HepG2 (cell line): ENCODE data around the gene SKI. TPM values are rescaled to one million over a fixed set of nuclear protein-coding genes. Genes with fewer than 3 reads are reported as not detected.

ENCODE experiments used
- ARID4A ChIP-seq: sonication (generic); formaldehyde crosslinking; IDR thresholded peaks from 2 replicates; pipeline ENCODE4 v1.5.0; 2020; ENCODE audit warnings: mild to moderate bottlenecking, missing genetic modification reagents, borderline replicate concordance
- DR1 ChIP-seq: sonication (generic); formaldehyde crosslinking; IDR thresholded peaks from 2 replicates; pipeline ENCODE4 v1.8.0; 2021; ENCODE audit warnings: mild to moderate bottlenecking, missing genetic modification reagents, inconsistent platforms
- FIP1L1 ChIP-seq: fragments of 200-400 bp; formaldehyde crosslinking; IDR thresholded peaks from 2 replicates; pipeline ENCODE4 v1.6.1; 2018; ENCODE audit warnings: low read depth, mild to moderate bottlenecking, low read length, moderate library complexity, borderline replicate concordance; ENCODE audit not compliant: insufficient read depth
- HMG20A ChIP-seq: IDR thresholded peaks from 2 replicates; pipeline ENCODE4 v1.6.1; 2016; ENCODE audit warnings: borderline replicate concordance
- HMGXB4 ChIP-seq, 2 experiments: sonication (generic) in 1 of 2; formaldehyde crosslinking in 1 of 2; IDR thresholded peaks; 2 replicates each; pipeline versions ENCODE4 v1.4.0 to v1.6.1; 2018 to 2020; ENCODE audit warnings: missing genetic modification reagents in 2 of 2, borderline replicate concordance in 1 of 2, low read depth in 1 of 2, mild to moderate bottlenecking in 1 of 2, missing biosample characterization in 1 of 2
- MTA1 ChIP-seq: sonication (generic); formaldehyde crosslinking; IDR thresholded peaks from 2 replicates; pipeline ENCODE4 v1.4.0; 2020; ENCODE audit warnings: missing genetic modification reagents, mild to moderate bottlenecking, borderline replicate concordance
- NBN ChIP-seq: fragments of 450-650 bp; conservative IDR thresholded peaks from 2 replicates; pipeline ENCODE4 v1.6.1; 2017
- RFX5 ChIP-seq: IDR thresholded peaks from 2 replicates; pipeline ENCODE4 v1.6.1; 2011; ENCODE audit warnings: low read depth, low read length, improper control_type of control experiment
- SP2 ChIP-seq: sonication (generic); formaldehyde crosslinking; IDR thresholded peaks from 2 replicates; pipeline ENCODE4 v1.5.1; 2020; ENCODE audit warnings: mild to moderate bottlenecking, missing genetic modification reagents
- SP4 ChIP-seq: sonication (generic); formaldehyde crosslinking; IDR thresholded peaks from 2 replicates; pipeline ENCODE4 v1.8.1; 2023; ENCODE audit warnings: mild to moderate bottlenecking, missing genetic modification reagents
- TBX3 ChIP-seq: fragments of 450-650 bp; IDR thresholded peaks from 2 replicates; pipeline ENCODE4 v1.6.1; 2017; ENCODE audit warnings: antibody characterized with exemption, mild to moderate bottlenecking, inconsistent platforms, borderline replicate concordance
- TCF7 ChIP-seq: sonication (generic); IDR thresholded peaks from 2 replicates; pipeline ENCODE4 v1.6.1; 2016; ENCODE audit warnings: antibody characterized with exemption, low read depth
- TIGD3 ChIP-seq: sonication (generic); formaldehyde crosslinking; IDR thresholded peaks from 2 replicates; pipeline ENCODE4 v1.5.1; 2020; ENCODE audit warnings: mild to moderate bottlenecking, missing genetic modification reagents, borderline replicate concordance
- ZBTB20 ChIP-seq: sonication (generic); formaldehyde crosslinking; IDR thresholded peaks from 2 replicates; pipeline ENCODE4 v1.8.1; 2023; ENCODE audit warnings: missing genetic modification reagents, low read depth, mild to moderate bottlenecking, borderline replicate concordance
- ZNF30 ChIP-seq: sonication (generic); formaldehyde crosslinking; IDR thresholded peaks from 2 replicates; pipeline ENCODE4 v1.5.0; 2020; ENCODE audit warnings: mild to moderate bottlenecking, missing genetic modification reagents
- ZNF431 ChIP-seq: sonication (generic); formaldehyde crosslinking; IDR thresholded peaks from 2 replicates; pipeline ENCODE4 v1.9.0; 2022; ENCODE audit warnings: missing genetic modification reagents, low read depth, mild to moderate bottlenecking, borderline replicate concordance
- ZNF441 ChIP-seq: sonication (generic); formaldehyde crosslinking; IDR thresholded peaks from 2 replicates; pipeline ENCODE4 v1.7.0; 2021; ENCODE audit warnings: missing genetic modification reagents, borderline replicate concordance
- ZNF614 ChIP-seq: IDR thresholded peaks from 2 replicates; pipeline ENCODE4 v1.6.1; 2018; ENCODE audit warnings: missing biosample characterization, missing genetic modification reagents, inconsistent platforms, borderline replicate concordance
- polyA plus RNA-seq, 8 experiments: library from polyadenylated mRNA; depleted of rRNA in 3 of 8; stranded (reverse) in 7 of 8; unstranded in 1 of 8; fragments of >200 nt; fragmentation: Illumina TruSeq in 4 of 8; extraction: Trizol in 4 of 8; gene quantifications; 2 replicates each; pipeline versions ENCODE4 v1.2.1 to v1.2.3, GENCODE V29; 2011 to 2016; ENCODE audit warnings: low read depth in 4 of 8, missing spikeins in 1 of 8, mixed read lengths in 1 of 8; ENCODE audit not compliant: insufficient read depth in 1 of 8
- total RNA-seq, 5 experiments: library from RNA; depleted of rRNA; stranded (reverse); fragments of >200 nt; fragmentation: Illumina TruSeq; extraction: Trizol; gene quantifications; 2 replicates each; pipeline ENCODE4 v1.2.3, GENCODE V29; 2016; ENCODE audit warnings: low read depth in 1 of 5
- TF ChIP-seq, protein P1 (sequence below): sonication (generic); formaldehyde crosslinking; IDR thresholded peaks from 2 replicates; pipeline ENCODE4 v1.8.0; 2022; ENCODE audit warnings: mild to moderate bottlenecking, missing genetic modification reagents; ENCODE audit not compliant: insufficient replicate concordance

SKI gene
- total and polyA plus RNA-seq, 2 of the 13 experiments (the other 11 are each of a cell fraction or from before 2014, with no cell fraction given): 4.7 to 6.9 TPM

GRCh38 chr1:2199042-2199810 is 28.9 kb upstream of the SKI start (continued):
- TF ChIP-seq TIGD3 (CRISPR knock-in tag): no peak
- 0 out of 2 replicates have a peak, but pooled peaks have one; percentile 26 for TF ChIP-seq SP2 (CRISPR knock-in tag)
- no peak for TF ChIP-seq ZNF431 (CRISPR knock-in tag)
- TF ChIP-seq, protein P1, sequence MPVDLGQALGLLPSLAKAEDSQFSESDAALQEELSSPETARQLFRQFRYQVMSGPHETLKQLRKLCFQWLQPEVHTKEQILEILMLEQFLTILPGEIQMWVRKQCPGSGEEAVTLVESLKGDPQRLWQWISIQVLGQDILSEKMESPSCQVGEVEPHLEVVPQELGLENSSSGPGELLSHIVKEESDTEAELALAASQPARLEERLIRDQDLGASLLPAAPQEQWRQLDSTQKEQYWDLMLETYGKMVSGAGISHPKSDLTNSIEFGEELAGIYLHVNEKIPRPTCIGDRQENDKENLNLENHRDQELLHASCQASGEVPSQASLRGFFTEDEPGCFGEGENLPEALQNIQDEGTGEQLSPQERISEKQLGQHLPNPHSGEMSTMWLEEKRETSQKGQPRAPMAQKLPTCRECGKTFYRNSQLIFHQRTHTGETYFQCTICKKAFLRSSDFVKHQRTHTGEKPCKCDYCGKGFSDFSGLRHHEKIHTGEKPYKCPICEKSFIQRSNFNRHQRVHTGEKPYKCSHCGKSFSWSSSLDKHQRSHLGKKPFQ (CRISPR knock-in tag): no peak
- TF ChIP-seq TCF7: no peak
- 0 out of 2 replicates have a peak, but pooled peaks have one; percentile 12 for TF ChIP-seq ZNF614 (CRISPR knock-in tag)
- no peak for TF ChIP-seq RFX5
- TF ChIP-seq TBX3: no peak
- TF ChIP-seq FIP1L1: no peak
- no peak for TF ChIP-seq ZNF441 (CRISPR knock-in tag)
- TF ChIP-seq MTA1 (CRISPR knock-in tag): 0 out of 2 replicates have a peak, but pooled peaks have one; percentile 10
- peak; percentile 22; the same call in 1 of the 2 replicates for TF ChIP-seq SP4
- TF ChIP-seq ZNF30 (CRISPR knock-in tag): 0 out of 2 replicates have a peak, but pooled peaks have one; percentile 52
- TF ChIP-seq NBN: no peak
- no peak for TF ChIP-seq ZBTB20
- TF ChIP-seq HMG20A: no peak
- TF ChIP-seq HMGXB4 (CRISPR knock-in tag; IDR thresholded peaks at IDR 0.05; ENCODE audit: borderline replicate concordance in 1 of 2, low read depth in 1 of 2): 0 out of 4 replicates have a peak, but pooled peaks of 1 of the 2 experiments have one; percentile 8
- TF ChIP-seq ARID4A (CRISPR knock-in tag): peak; percentile 30; the same call in 1 of the 2 replicates
- TF ChIP-seq DR1 (CRISPR knock-in tag): no peak
